Fibroblast of the aortic adventitia (primary cell): ENCODE results near the gene CERK. TPM values are rescaled to one million over a fixed set of nuclear protein-coding genes. Genes with fewer than 3 reads are reported as not detected.

Experiments
- DNase-seq: peaks from one replicate; pipeline ENCODE4 v3.0.0-alpha.2; 2010; ENCODE audit warnings: low read depth
- H3K4me3 ChIP-seq: 2 replicates; pipeline ENCODE4 v1.5.1; 2011; ENCODE audit warnings: low read depth, mild to moderate bottlenecking, control low read depth, low read length, moderate library complexity
- total RNA-seq: library from RNA; depleted of rRNA; stranded (reverse); fragments of >200 nt; gene quantifications from 2 replicates; pipeline ENCODE4 v1.2.3, GENCODE V29; 2012; ENCODE audit warnings: low replicate concordance
- TF ChIP-seq, protein P1 (sequence below): IDR thresholded peaks from 2 replicates; pipeline ENCODE4 v1.5.1; 2011; ENCODE audit warnings: mild to moderate bottlenecking, low read length, control low read depth, inconsistent platforms; ENCODE audit not compliant: insufficient read depth

Gene CERK
- total RNA-seq, 1 donor = 39.4 TPM

DNA sequence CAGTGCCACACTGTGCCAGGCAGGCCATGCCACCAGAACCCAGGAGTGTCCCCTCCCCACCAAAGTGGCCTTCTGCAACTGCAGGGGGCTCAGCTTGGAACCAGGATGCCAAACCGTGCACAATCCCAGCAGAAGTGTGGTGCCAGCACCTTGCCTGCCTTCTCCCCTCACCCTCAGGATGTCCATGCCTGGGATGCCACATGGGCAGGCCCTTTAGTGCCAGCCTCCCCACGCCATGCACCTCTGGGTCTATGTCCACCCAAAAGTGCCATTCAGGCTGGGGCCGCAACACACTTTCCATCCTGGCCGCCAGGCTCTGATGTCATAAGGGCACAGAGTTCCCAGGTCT lies 15.7 kb upstream of the CERK start:
- no peak for DNase-seq
- TF ChIP-seq, protein P1, sequence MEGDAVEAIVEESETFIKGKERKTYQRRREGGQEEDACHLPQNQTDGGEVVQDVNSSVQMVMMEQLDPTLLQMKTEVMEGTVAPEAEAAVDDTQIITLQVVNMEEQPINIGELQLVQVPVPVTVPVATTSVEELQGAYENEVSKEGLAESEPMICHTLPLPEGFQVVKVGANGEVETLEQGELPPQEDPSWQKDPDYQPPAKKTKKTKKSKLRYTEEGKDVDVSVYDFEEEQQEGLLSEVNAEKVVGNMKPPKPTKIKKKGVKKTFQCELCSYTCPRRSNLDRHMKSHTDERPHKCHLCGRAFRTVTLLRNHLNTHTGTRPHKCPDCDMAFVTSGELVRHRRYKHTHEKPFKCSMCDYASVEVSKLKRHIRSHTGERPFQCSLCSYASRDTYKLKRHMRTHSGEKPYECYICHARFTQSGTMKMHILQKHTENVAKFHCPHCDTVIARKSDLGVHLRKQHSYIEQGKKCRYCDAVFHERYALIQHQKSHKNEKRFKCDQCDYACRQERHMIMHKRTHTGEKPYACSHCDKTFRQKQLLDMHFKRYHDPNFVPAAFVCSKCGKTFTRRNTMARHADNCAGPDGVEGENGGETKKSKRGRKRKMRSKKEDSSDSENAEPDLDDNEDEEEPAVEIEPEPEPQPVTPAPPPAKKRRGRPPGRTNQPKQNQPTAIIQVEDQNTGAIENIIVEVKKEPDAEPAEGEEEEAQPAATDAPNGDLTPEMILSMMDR = no peak
- no peak overlapping the region for H3K4me3 ChIP-seq

DNA sequence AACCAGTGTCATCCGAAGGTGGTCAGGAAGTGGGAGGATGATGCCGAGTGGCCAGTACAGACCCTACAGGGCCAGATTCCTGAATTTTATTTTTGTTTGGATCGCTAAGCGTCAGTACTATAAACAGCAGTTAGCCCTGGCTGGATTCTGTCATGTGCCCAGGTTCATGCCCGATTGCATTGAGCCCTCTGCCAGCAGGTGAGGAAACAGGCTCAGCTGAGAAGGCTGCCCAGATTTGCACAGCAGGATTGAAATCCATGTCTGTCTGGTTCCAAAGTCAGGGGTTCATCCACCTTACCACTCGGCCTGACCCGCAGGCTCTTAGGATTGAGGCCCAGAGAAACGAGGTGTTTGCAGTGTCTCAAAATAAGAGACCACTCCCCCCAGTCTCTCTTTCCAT lies 15.3 kb upstream of the CERK start:
- no peak for DNase-seq
- no peak overlapping the region for H3K4me3 ChIP-seq
- TF ChIP-seq, protein P1 = no peak

DNA sequence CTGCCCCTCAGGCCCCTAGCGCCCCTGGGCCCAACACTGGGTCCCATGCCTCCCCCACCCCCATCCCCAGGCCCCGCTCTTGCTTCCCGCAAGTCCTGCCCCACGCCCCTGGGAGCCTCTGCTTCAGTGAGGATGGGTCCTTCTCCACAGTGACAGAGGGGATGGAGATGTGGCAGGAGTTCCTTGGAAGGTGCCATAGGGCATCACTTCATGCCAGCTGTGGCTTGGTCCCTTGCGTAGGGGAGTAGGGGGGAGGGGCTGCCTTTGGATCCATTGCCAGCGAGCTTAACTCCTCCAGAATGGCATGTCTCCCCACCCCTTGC lies 14.9 kb upstream of the CERK start:
- no peak for DNase-seq
- H3K4me3 ChIP-seq = no peak overlapping the region
- TF ChIP-seq, protein P1 = no peak

DNA sequence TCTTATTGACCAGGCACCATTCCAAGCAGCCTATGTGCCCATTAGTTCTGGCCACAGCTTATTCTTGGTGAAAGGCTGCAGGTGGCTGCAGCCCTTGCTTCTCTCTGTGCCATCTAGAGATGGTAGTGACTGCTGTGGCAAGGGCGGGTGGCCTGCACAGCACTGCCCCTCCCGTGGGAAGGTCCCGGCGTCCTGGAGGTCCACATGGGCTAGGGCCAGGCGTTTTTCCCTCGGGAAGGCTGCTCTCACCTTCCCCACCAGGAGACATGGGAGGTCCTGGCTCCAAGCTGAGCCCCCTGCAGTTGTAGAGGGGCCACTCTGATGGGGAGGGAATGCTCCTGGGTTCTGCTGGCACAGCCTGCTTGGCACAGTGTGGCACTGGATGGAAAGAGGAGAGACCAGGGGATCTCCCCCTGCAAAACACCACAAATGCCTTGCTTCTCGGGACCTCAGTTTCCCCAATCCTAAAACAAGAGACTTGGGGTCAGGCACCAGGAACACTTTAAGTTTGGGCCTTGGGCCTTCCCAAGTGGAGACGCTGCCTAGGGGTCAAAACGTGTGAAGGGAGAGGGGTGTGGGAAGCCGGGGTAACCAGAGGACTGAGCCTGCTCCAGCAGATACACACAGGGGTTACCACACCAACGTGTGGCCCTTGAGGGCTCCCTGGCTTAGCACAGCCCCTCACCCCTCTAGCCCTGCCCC lies 14.4 kb upstream of the CERK start:
- TF ChIP-seq, protein P1 = no peak
- no peak for DNase-seq

DNA sequence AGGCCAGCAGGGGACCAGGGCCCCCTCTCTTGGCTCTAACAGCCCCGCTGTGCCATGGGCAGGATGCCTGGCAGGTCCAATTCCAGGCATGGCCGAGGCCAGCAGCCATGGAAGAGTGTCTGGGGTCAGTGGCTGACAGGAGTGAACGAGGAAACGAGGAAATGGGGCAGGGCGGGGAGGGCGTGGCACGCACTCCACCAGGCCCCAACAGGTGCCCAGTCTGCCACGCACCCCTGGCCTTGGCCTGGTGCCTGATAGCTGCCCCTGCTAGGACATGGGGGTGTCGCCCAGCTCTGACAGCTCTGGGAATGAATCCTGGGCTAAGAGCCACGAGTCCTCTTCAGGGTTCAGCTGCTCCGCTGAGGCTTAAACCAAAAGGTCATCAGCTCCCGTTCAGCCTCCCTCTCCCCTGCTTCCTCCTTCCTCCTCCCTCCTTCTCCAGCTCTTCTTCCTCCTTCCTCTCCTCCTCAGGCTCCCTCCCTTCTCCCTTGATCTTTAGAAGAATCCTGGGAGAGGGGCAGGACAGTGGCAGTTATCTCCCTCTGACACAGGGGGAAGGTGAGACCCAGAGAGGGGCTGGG lies 12.9 kb upstream of the CERK start:
- no peak overlapping the region for H3K4me3 ChIP-seq
- TF ChIP-seq, protein P1 = no peak
- DNase-seq = no peak

More for the DNA sequence above, 14.4 kb upstream of the CERK start:
- H3K4me3 ChIP-seq = no peak overlapping the region

DNA sequence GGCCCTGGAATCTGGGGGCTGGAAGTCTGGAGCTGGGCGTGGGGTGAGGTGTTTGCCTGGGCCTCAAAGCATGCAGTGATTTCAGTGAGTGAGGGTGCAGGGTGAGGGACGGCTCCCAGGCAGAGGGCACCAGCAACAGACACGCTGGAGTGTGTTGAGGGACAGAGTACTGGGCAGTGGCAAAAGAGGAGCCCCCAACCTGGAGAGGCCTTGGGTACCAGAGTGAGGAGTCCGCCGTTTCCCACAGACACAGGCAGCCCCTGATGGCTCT lies 12.4 kb upstream of the CERK start:
- DNase-seq = no peak
- TF ChIP-seq, protein P1 = no peak
- H3K4me3 ChIP-seq = no peak overlapping the region
